Endothelial cell of umbilical vein (primary cell): ENCODE measurements around the gene EML4. TPM values are rescaled to one million over a fixed set of nuclear protein-coding genes. Genes with fewer than 3 reads are reported as not detected.

Experiments used
- BruUV-seq: library from RNA; stranded (reverse); fragments of 400-500 nt; replicated peaks from 2 replicates; lab custom pipeline; 2021; lab: Mats Ljungman, UMichigan
- CTCF ChIA-PET: fragments of 300-600, 350-600 bp; sonication (Branson Sonifier 250); formaldehyde crosslinking; loops from one replicate; lab custom pipeline; 2021; ENCODE audit warnings: antibody characterized with exemption, inconsistent platforms; lab: Charles Lee
- POLR2A ChIA-PET: fragments of 300-600, 350-600 bp; sonication (Branson Sonifier 250); formaldehyde crosslinking; loops from one replicate; lab custom pipeline; 2021; ENCODE audit warnings: antibody characterized with exemption, inconsistent platforms; lab: Charles Lee
- DNase-seq: peaks from one replicate; pipeline ENCODE4 v3.0.0-alpha.2; 2011; ENCODE audit warnings: low read depth, low spot score
- FAIRE-seq: peaks from 2 replicates; lab custom pipeline; 2011; peaks lifted over from hg19 to GRCh38; lab: Jason Lieb, UNC
- H2AFZ ChIP-seq: 2 replicates; pipeline ENCODE4 v1.6.0; 2012; ENCODE audit warnings: low read depth, low read length, control low read depth, inconsistent platforms
- H3K27ac ChIP-seq: 2 replicates; pipeline ENCODE4 v1.5.1; 2011; ENCODE audit warnings: low read depth, mild to moderate bottlenecking, control low read depth, low read length, moderate library complexity; ENCODE audit not compliant: insufficient read depth
- H3K27me3 ChIP-seq, 2 experiments: 2 replicates each; pipeline versions ENCODE4 v1.6.0 to v1.6.1; 2011; ENCODE audit warnings: low read length in 2 of 2, mixed read lengths in 1 of 2; ENCODE audit not compliant: control insufficient read depth in 2 of 2, insufficient read depth in 2 of 2
- H3K36me3 ChIP-seq, 2 experiments: 2 replicates in 1 of 2; 3 replicates in 1 of 2; pipeline ENCODE4 v1.5.1; 2011; ENCODE audit warnings: low read length in 2 of 2, mild to moderate bottlenecking in 1 of 2, moderate library complexity in 1 of 2; ENCODE audit not compliant: control insufficient read depth in 2 of 2, insufficient read depth in 2 of 2; ENCODE audit errors: extremely low read depth in 1 of 2
- H3K4me1 ChIP-seq: 3 replicates; pipeline ENCODE4 v1.5.1; 2011; ENCODE audit warnings: mild to moderate bottlenecking, low read length; ENCODE audit not compliant: control insufficient read depth, insufficient read depth; ENCODE audit errors: extremely low read depth
- H3K4me2 ChIP-seq: 2 replicates; pipeline ENCODE4 v1.6.1; 2011; ENCODE audit warnings: low read length, control low read depth, mixed read lengths; ENCODE audit not compliant: insufficient read depth
- H3K4me3 ChIP-seq, 3 experiments: fragments of 200-600 bp in 1 of 3; sonication (generic), shearing (Covaris generic) in 1 of 3; replicated peaks in 1 of 3; 2 replicates each; pipeline ENCODE4 v1.5.1; 2011 to 2016; ENCODE audit warnings: control low read depth in 3 of 3, low read length in 3 of 3, mild to moderate bottlenecking in 2 of 3, inconsistent platforms in 1 of 3, low read depth in 1 of 3, moderate library complexity in 1 of 3; ENCODE audit not compliant: insufficient read depth in 1 of 3
- H3K79me2 ChIP-seq: 2 replicates; pipeline ENCODE4 v1.6.0; 2012; ENCODE audit warnings: low read length, inconsistent platforms; ENCODE audit not compliant: control insufficient read depth, insufficient read depth
- H3K9ac ChIP-seq: replicated peaks from 2 replicates; pipeline ENCODE3; 2011; ENCODE audit warnings: low read length, control low read depth; ENCODE audit not compliant: insufficient read depth; ENCODE audit errors: extremely low read depth
- H3K9me1 ChIP-seq: replicated peaks from 3 replicates; pipeline ENCODE4 v1.6.0; 2011; ENCODE audit warnings: mild to moderate bottlenecking, low read length; ENCODE audit not compliant: control insufficient read depth, insufficient read depth; ENCODE audit errors: extremely low read depth
- H3K9me3 ChIP-seq: replicated peaks from 2 replicates; pipeline ENCODE4 v1.5.1; 2012; ENCODE audit warnings: low read length, inconsistent platforms; ENCODE audit not compliant: control insufficient read depth, insufficient read depth
- H4K20me1 ChIP-seq: replicated peaks from 2 replicates; pipeline ENCODE3; 2011; ENCODE audit warnings: mild to moderate bottlenecking, low read length; ENCODE audit not compliant: control insufficient read depth, insufficient read depth; ENCODE audit errors: extremely low read depth
- CTCF ChIP-seq, 2 donors: IDR thresholded peaks; 1 replicate in 1 of 2; 2 replicates in 1 of 2; pipeline ENCODE4 v1.5.1; 2011; ENCODE audit warnings: low read length in 2 of 2, mild to moderate bottlenecking in 2 of 2, moderate library complexity in 2 of 2, control low read depth in 1 of 2, inconsistent platforms in 1 of 2, low read depth in 1 of 2; ENCODE audit not compliant: insufficient read depth in 1 of 2; ENCODE audit errors: extremely low read depth in 1 of 2
- EZH2 ChIP-seq: IDR thresholded peaks from 2 replicates; pipeline ENCODE4 v1.6.1; 2012; ENCODE audit warnings: borderline replicate concordance, low read depth, mild to moderate bottlenecking, moderate library complexity, low read length, inconsistent platforms; ENCODE audit not compliant: severe bottlenecking
- JUN ChIP-seq: IDR thresholded peaks from 2 replicates; pipeline ENCODE4 v1.6.1; 2011; ENCODE audit warnings: borderline replicate concordance, low read depth; ENCODE audit not compliant: insufficient read length, insufficient read depth
- MAX ChIP-seq: IDR thresholded peaks from 2 replicates; pipeline ENCODE4 v1.6.1; 2011; ENCODE audit not compliant: insufficient read depth, insufficient read length
- MYC ChIP-seq: IDR thresholded peaks from one replicate; pipeline ENCODE4 v1.6.1; 2011; ENCODE audit warnings: mild to moderate bottlenecking, low read depth, low read length
- POLR2A ChIP-seq: IDR thresholded peaks from 2 replicates; pipeline ENCODE4 v1.6.1; 2012; ENCODE audit warnings: low read depth, mild to moderate bottlenecking, control low read depth, low read length
- POLR2AphosphoS5 ChIP-seq: IDR thresholded peaks from 2 replicates; pipeline ENCODE4 v1.6.1; 2012; ENCODE audit warnings: low read depth, mild to moderate bottlenecking, control low read depth, low read length, moderate library complexity; ENCODE audit not compliant: insufficient read depth
- dilution Hi-C: fragments of 300-500 bp; cut with MboI; formaldehyde crosslinking; loops from one replicate; pipeline ENCODE4 v1.15.0; 2019; ENCODE audit warnings: low sequenced_read_pairs; ENCODE audit not compliant: extremely low pct_ligation_motif_present
- intact Hi-C: fragments of 100-400 bp; cut with micrococcal nuclease; formaldehyde crosslinking; loops from one replicate; pipeline ENCODE4 v1.10.0; 2022
- polyA plus RNA-seq, 4 experiments: library from polyadenylated mRNA; depleted of rRNA in 3 of 4; stranded (reverse) in 3 of 4; unstranded in 1 of 4; fragments of >200 nt; gene quantifications; 2 replicates each; pipeline versions ENCODE4 v1.2.1 to v1.2.3, GENCODE V29; 2011 to 2012; ENCODE audit warnings: missing spikeins in 1 of 4
- total RNA-seq: library from RNA; stranded (reverse); gene quantifications from 2 replicates; pipeline ENCODE4 v1.2.3, GENCODE V29; 2021

The EML4 gene
- total and polyA plus RNA-seq, 2 donors (not counting 3 experiments of a cell fraction or from before 2014, with no cell fraction given): 13.3 to 32.0 TPM

DNA sequence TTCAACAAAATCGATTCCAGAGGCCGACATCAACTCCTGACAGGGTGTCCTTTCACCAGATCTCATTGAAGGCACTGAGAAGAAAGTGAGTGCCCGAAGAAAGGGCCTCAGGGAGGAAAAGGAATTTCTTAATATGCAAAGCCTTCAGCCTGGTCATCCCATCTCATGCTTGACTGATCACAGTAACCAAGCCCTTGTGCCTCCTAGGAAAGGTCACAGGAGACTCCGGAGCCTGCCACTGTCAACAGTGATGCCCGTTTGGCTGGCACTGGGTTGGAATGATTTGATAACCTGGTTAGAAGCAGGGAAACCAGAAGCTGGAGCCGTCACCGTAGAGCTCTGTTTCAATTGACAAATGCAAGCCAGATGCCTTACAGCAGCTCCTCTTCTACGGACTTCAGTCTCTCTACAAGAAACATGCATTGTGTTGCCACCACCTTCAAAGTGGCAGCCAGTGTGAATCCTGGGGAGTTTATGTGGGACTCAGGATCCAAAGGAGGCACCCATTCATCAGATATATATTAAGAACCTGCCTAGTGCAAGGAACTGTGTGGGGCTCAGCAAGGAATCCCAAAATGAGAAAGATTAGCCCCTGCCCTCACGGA is 167.3 kb downstream of the EML4 start:
- FAIRE-seq (no peak), DNase-seq (no peak)
- ChIA-PET CTCF (interaction anchor here (1.2 kb wide), 1 partner anchor 8 kb away, joined by 4 read pairs; no protein-coding TSS in a partner anchor), POLR2A (no interaction called here)
- Histone ChIP-seq H3K9ac (no peak overlapping the region), H2AFZ (no peak overlapping the region), H3K27ac (no peak overlapping the region), H3K4me1 (no peaks in the 10 kb centered on the region), H3K9me3 (no peaks in the 10 kb centered on the region), H3K4me3 (no peak overlapping the region), H3K36me3 (peaks cover 0 to 9% of the 10 kb centered on the region in 2 experiments), H3K9me1 (no peaks in the 10 kb centered on the region), H3K27me3 (no peaks in the 10 kb centered on the region), H4K20me1 (no peaks in the 10 kb centered on the region), H3K79me2 (peaks cover 2% of the 10 kb centered on the region), H3K4me2 (no peak overlapping the region)
- no TSS peak for BruUV-seq
- intact Hi-C loops: no loop called here
- TF ChIP-seq EZH2 (no peak), POLR2AphosphoS5 (no peak), CTCF (IDR thresholded peaks at IDR 0.05; ENCODE audit: extremely low read depth in 1 of 2, insufficient read depth in 1 of 2, low read depth in 1 of 2, low read length in 2 of 2) (no peak), MYC (no peak), MAX (no peak), POLR2A (no peak), JUN (no peak)
- dilution Hi-C loops: no loop called here
